DLD1 (cell line): ENCODE results near the gene CD72.

Experiments
- in situ Hi-C: cut with HindIII; loops from 2 replicates; pipeline ENCODE4 v1.10.0; 2017; ENCODE audit warnings: low sequenced_read_pairs

Gene CD72

DNA sequence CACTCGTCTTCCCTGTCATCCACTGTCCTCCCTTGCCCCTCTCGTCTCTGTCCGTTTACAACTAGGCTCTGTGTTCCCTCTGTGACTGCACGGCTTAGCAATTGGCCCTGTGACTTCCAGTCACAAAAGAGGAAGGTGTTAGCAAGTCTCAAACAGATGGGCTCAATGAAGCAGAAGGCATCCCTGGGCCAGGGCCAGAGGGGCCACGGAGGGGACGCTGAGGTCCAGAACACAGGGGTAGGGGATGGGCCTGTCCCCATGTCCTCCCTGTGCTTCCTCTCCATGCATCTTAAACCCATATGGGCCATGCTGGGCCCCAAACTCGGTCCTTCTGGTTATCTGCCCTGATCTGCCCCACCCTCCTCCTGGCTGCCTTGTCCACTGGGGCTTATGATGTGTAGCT, at the start of gene CD72:
TSS of gene CD72 (minus strand) at position 89 of the 403 bp plus-strand sequence. CDS start 110 bp downstream, outside the sequence.
- in situ Hi-C loops: no loop called here

DNA sequence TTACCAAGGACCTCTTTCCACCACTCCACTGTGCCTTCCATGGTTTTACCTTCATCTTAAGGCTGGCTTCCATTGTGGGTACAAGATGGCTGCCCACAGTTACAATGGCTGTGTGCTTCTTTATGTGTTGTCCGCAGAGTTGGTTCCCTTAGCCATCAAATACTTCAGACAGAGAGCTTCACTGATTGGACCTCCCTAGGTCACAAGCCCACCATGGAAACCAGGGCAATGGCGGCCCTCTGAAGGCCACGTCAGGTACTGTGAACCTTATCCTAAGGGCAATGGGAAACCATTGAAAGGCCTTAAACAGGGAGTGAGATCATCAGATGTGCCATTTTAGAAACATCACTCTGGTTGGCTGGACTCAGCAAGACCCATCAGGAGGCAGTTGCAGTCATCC, 49.7 kb upstream of the CD72 start:
- in situ Hi-C loops: no loop called here

- in situ Hi-C loops: no loop called here
Measured at GRCh38 chr9:35666549-35666948, 48.3 kb upstream of the CD72 start.

GRCh38 chr9:35666045-35666444, 47.8 kb upstream of the CD72 start:
- in situ Hi-C loops: no loop called here

DNA sequence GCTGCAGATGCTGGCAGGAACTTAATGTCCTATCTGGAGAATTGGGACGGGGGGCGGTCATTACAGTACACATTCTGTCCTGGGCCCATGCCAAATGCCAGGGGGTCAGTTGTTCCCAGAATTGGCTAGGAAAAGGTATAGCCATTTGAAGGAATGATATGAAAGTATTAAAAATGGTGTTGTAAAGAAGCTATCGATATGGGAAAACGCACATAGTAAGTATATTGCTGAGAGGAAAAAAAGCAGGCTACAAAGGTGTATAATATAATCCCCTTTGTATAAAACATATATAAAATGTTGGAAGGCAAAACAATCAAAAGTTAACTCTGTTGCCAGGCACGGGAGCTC, 47.2 kb upstream of the CD72 start:
- in situ Hi-C loops: no loop called here

DNA sequence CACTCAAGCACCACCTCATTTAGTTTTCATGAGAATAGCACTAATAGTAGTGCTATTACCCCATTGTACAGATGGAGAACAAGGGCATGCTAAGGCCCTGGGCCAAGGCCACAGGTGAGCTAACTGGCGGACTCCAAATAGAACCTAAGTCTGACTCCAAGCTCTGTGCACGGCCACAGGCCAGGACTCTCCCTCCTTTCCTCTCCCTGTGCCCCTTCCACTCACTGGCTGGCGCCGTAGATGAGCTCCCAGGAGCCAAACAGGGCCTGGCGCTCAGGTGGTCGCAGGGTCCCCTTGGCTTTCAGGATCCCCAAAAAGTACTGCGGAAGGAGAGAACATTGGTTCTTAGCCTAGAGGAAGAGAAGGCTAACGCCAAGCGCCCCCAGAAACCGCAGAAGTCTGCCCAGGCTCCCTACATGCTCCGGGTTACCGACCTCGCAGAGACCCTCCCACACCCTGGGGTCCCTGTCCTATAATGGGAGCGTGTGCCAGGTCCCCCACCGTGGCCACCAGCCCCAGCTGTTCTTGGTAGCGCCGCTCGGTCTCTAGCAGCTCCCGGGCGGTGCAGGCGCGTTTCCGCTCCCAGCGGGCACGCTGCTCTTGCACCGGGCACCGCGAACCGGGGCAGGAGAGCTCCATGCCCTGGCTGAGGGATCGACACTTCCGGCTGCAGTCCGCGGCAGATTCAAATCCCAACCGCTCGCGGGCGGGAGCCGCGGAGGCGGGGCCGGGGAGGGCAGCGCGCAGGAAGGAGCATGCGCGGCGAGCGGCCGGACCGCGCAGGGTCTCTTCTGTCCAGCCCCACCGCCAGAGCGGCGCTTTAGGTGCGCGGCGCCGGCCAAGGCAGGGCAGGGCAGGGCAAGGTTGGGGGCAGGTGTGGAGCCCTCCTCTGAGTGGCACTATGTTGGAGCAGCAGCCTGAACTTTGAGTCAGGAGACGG, 46.6 kb upstream of the CD72 start, which contains the start of gene ARHGEF39:
TSS of gene ARHGEF39 (minus strand) at position 665 of the 940 bp plus-strand sequence. CDS start at position 639, 26 bp downstream.
- in situ Hi-C loops: no loop called here

- in situ Hi-C loops: no loop called here
Measured at GRCh38 chr9:35662437-35662836, 44.2 kb upstream of the CD72 start.

- in situ Hi-C loops: no loop called here
Measured at GRCh38 chr9:35661756-35662350, 43.6 kb upstream of the CD72 start.

- in situ Hi-C loops: no loop called here
Measured at GRCh38 chr9:35660966-35661415, 42.8 kb upstream of the CD72 start.

- in situ Hi-C loops: no loop called here
Measured at GRCh38 chr9:35659340-35659739, 41.1 kb upstream of the CD72 start.

GRCh38 chr9:35658968-35659220, 40.7 kb upstream of the CD72 start:
- in situ Hi-C loops: no loop called here

DNA sequence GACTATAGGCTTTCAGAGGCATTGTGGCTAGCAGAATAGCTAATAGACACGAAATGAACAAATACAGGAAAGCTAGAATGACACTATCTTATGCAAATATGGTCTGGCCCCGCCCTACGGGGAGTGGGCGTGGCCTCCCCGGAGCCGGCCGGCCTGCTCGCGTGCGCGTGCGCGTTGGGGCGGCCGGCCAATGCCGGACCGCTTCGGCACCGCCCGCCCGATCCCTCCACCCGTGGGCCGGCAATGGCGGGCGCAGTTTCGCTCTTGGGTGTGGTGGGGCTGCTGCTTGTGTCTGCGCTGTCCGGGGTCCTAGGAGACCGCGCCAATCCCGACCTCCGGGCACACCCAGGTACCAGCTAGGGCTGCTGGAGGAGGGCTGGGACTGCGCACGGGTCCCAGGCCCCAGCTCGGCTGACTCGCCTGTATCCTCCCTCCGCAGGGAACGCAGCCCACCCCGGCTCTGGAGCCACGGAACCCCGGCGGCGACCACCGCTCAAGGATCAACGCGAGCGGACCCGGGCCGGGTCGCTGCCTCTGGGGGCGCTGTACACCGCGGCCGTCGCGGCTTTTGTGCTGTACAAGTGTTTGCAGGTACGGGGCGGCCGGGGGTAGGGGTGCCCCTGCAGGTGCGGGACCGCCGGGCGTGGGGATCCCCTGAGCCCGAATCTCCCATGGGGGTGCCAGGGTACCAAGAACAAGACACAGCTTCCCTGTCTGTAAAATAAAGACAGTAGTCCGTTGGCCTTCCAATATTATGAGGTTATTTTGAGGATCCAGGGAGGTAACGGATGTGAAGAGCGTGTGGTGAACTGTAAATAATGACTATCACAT, 40.1 kb upstream of the CD72 start, which contains the start of gene CCDC107:
TSS of gene CCDC107 (plus strand) at position 156 of the 831 bp plus-strand sequence. CDS start at position 244, 88 bp downstream.
- in situ Hi-C loops: no loop called here

DNA sequence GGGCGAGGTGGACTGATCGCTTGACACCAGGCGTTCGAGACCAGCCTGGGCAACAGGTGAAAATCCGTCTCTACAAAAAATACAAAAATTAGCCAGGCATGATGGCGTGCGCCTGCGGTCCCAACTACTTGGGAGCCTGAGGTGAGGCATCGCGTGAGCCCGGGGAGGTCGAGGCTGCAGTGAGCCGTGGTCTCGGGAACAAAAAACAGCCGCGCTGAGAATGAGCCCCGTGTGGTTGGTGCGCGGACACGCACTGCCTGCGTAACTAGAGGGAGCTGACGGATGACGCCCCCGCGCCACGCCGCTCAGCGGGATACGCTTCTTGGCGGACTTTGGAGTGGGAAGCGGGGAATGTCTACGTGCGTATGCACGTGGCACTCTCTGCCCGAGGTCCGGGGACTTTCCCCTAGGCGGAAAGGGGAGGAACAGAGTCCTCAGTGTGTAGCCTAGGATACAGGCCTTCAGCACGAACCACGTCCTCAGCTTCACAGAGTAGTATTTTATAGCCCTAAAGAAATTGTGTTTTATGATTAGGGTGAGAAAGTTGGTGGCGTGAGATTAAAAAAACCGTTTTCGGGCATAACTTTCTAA, 39.4 kb upstream of the CD72 start, which contains the start of gene RMRP:
TSS of gene RMRP (minus strand) at position 474 of the 591 bp plus-strand sequence.
- in situ Hi-C loops: no loop called here

DNA sequence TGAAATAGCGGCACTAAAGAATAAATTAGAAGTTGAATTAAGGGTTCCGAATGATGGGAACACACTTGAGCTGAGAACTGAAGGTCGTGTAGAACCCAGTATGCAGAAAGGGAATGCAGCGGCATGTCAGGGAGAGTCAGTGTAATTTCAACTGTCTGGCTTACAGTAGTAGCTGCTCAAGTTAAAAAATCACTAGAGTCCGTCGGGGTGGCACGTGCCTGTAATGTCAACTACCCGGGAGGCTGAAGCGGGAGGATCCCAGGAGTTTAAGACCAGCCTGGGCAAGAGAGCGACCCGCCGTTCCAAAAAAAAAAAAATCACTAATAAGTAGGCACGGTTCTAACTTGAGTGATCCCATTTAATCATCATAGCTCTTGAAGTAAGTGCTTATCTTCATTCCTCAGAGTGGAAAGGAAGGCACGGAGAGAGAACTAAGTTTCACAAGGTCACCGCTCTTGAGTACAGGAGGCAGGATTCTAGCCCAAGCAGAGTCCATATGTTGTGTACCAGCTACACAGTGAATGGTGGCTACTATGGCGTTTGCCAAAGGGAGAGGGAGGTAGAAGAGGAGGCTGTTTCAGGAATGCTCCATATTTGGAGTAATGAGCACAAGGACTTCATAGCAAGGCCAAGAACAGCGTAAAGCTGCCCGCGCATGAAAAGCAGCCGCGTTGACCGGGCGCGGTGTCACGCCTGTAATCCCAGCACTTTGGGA, 38.8 kb upstream of the CD72 start:
- in situ Hi-C loops: no loop called here

GRCh38 chr9:35656348-35656747, 38.1 kb upstream of the CD72 start:
- in situ Hi-C loops: no loop called here

- in situ Hi-C loops: no loop called here
Measured at GRCh38 chr9:35653611-35654010, 35.4 kb upstream of the CD72 start.

DNA sequence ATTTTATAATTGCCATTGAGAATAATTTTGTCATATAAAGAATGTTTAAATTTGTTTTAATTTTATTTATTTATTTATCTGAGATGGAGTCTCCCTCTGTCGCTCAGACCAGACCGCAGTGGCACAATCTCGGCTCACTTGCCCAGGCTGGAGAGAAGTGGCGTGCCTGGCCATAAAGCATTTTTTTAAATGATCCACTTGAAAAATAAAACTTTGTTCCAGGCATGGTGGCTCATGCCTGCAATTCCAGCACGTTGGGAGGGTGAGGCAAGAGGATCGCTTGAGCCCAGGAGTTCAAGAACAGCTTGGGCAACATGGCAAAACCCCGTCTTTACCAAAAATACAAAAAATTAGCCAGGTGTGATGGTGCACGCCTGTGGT, 34.6 kb upstream of the CD72 start:
- in situ Hi-C loops: no loop called here

DNA sequence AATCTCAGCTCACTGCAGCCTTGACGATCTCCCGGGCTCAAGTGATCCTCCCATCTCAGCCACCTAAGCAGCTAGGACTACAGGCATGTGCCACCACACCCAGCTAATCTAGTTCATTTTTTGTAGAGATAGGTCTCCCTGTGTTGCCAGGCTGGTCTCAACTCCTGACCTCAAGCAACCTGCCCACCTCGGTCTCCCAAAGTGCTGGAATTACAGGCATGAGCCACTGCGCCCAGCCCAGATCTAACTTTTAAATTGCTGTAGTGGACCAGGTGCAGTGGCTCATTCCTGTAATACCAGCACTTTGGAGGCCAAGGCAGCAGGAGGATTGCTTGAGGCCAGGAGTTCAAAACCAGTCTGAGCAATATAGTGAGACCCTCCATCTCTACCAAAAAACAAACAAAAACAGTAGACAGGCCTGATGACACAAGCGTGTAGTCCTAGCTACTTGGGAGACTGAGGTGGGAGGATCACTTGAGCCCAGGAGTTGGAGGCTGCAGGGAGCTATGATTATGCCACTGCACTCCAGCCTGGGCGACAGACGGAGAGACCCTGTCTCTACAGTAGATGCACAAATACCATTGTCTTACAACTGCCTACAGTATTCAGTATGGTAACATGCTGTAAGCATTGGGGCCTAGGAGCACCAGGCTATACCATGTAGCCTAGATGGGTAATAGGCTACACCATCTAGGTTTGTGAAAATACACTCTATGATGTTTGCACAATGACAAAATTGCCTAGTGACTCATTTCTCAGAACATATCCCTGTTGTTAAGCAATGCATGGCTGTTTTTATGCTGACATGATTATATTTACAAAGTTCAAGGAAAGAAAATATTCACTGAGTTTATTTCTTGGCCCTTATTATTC, 34.0 kb upstream of the CD72 start:
- in situ Hi-C loops: no loop called here
